ENCODE data around the gene AIPL1.

AIPL1 gene

DNA sequence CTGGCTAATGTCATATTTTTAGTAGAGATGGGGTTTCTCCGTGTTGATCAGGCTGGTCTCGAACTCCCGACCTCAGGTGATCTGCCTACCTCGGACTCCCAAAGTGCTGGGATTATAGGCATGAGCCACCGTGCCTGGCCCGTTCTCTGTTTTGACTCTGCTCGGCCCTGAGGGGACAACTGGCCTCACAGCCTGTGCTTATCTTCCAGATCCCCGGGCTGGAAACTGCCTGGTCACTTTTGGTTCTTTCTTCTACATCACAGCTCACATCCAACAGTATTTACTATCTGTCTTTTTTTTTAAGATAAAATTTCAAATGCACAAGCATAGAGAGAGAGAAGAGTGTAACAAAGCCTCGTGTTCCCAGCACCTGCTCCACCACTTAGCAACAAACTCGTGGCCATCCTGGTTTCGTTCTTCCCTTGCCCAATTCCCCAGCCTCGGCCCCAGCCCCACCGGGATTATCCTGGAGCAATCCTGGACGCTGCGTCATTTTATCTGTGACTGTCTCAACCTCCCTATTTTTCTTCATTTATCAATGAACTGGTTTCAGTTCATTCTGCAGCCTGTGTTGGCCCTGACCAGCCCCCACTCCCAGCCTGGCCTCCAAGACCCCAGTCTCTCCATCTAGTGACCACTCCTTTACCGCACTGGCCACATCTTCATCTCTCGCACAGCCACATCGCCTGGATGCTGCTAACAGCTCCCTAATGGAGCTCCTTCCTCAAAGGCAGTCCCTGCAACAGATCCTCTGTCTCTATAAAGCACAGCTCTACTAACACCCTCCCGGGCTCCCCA lies 30.5 kb upstream of the AIPL1 start:
- DNase-seq, result no peak

DNA sequence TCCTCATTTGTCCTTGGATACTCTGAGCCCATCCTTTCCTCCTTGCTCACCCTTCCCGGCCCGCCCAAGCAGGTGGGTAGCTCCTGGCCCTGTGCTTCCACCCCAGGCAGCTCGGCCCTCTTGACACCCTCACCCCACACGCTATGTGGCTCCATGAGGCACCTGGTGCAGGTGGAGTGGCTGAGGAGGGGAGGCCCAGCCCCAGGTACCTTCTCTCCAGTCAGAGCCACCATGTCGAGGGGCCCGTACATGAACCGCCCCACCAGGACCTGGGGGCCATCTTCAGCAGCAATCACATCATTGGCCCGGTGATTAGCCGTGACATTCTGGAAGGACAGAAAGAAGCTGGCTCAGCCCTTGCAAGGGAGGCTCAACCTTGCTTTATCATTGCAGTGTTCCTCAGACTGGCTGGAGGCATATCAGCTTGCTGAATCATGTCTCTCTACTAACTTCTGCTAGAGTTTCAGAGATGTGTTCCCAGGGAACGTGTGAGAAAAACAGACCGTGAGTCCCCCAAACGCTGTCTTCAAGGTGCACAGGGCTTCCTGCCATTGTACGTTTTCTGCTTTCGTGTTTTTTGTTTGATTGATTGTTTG lies 29.6 kb upstream of the AIPL1 start:
- DNase-seq, result no peak

DNA sequence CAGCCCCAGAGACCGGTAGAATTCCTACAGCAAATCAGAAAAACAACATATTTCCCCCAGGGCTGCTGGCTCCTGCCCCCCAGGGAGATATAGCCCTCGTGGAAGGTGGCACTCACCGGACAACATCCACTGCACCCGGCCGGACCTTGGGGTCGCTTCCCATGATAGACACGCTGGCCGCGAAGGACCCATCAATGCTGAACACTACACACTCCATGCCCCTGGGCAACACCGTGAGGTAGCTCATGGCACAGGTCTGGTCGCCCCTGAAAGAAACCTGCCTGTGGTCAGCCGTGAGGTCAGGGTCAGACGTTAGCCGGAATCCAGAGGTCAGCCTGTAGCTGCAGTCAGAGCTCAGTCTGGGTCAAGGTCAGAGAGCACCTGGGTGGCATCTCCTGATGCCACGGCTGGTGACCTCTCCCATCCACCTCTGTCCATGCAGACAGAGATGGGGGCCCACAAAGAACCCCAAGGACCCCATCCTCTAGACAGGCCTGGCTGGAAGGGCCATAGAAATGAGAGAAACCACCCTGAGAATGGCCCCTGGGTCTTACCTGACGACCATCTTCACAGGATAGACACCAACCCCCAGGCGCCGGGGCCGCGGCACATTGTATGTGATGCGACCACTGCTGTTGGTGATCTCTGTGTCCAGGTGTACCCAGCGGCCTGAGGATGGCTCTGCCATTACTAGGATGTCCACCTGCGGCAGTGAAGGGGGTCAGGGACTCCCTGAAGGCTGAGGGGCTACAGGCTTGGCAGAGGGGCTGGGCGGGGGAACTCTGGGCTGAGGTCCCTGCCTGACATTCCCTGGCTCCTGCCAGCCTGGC lies 28.9 kb upstream of the AIPL1 start:
- no peak for DNase-seq

GRCh38 chr17:6462692-6463091 lies 27.8 kb upstream of the AIPL1 start:
- no peak for DNase-seq

GRCh38 chr17:6461792-6462524 lies 27.0 kb upstream of the AIPL1 start:
- no peak for DNase-seq

DNA sequence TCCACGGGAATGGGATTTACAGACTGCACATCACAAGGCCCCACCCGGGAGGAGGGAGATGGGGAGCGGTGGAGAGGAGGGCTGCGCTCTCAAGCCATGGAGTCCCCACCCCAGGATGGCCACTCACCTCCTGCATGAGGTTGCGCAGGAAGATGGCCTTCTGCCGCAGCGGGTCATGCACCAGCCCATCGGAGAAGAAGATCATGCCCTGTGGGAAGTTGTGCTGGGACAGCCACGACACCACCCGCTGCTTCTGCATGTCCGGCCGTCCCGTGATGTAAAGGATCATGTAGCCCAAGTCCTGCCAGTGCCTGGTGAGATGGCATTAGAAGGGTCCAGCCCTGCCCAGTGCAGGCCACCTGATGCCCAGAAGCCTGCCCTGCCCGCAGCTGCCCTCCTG lies 26.3 kb upstream of the AIPL1 start:
- no peak for DNase-seq

DNA sequence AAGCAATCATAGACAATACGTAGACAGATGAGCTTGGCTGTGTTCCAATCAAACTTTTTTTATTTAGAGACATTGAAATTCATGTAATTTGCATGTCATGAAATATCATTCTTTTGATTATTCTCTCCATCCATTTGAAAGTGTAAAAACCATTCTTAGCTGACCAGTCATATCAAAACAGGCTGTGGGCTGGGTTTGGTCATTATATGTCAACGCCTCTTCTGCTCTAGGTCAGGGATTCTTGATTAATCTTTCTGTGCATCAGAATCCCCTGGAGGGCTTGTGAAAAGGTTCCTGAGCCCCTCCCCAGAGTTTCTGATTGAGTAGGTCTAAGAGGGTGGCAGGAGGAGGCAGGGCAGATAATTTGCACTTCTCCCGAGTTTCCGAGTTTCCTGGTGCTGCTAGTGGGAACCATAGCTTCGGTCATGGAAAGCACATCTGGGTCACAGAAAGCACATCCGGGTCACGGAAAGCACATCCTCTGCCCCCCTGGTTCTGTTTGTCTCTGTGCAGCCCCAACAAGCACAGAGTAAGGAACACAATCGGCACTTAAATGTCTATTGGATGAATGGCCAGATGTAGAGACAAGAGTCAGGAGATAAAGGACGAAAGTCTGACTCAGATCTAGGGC lies 25.7 kb upstream of the AIPL1 start:
- no peak for DNase-seq

GRCh38 chr17:6458460-6458950 lies 23.6 kb upstream of the AIPL1 start:
- no peak for DNase-seq

- DNase-seq, result no peak
Observed at GRCh38 chr17:6457688-6458459, 23.0 kb upstream of the AIPL1 start.

DNA sequence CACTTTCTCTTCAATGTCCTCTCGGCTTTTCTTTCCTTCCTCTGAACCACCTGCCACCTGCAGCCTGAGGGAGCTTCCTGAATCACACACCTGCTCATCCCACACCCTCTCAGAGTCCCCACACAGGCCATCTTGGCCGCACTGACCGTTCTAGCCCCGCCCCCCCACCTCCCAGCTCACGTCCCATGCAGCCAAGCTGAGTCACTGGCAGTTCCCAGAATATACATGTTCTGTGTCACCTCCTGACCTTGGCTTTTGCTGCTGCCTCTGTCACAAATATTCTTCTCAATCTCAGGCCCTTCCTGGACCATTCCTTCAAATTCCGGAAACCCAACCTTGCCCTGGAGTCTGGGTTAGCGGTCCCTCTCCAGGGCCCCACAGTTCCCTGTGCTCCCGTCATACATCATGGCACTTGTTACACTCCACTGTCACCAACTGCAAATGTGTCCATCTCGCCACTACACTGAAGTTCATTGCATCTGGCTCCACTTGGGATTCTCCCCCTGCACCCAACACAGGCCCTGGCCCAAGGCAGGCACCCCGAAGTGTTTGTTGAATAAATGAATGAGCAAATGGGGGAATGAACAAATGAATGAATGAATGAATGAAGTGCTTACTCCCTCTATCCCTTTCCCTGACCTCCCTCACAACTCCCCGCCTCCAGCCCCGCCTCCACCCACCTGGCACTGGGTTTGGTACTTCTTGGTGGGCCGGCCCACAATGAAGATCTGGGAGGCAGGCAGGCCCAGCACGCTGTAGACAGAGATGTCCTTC lies 22.2 kb upstream of the AIPL1 start:
- DNase-seq, result no peak

- no peak for DNase-seq
Observed at GRCh38 chr17:6456321-6456720, 21.4 kb upstream of the AIPL1 start.

DNA sequence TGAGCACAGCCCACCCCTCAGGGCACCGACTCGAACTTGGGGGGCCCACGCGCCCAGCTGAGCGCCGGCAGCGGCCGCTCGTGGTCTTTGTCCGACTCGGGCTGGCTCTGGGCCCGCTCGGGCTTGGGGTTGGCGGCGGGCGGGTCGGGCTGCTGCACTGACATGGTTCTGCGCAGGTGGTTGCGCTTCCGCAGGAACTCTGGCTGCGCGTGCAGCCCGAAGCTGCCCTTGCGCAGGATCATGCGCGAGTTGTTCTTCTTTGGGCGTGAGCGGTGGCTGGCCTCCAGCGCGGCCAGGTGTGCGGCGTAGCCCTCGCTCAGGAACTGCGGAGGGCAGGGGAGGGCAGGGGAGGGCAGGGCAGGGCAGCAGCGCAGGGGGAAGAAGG lies 20.4 kb upstream of the AIPL1 start:
- peak; percentile 57 for DNase-seq

- no peak for DNase-seq
Observed at GRCh38 chr17:6454495-6455320, 19.8 kb upstream of the AIPL1 start.

- no peak for DNase-seq
Observed at GRCh38 chr17:6453279-6454024, 18.5 kb upstream of the AIPL1 start.

GRCh38 chr17:6452471-6453266 lies 17.7 kb upstream of the AIPL1 start:
- no peak for DNase-seq

- no peak for DNase-seq
Observed at GRCh38 chr17:6450926-6451832, 16.3 kb upstream of the AIPL1 start.

DNA sequence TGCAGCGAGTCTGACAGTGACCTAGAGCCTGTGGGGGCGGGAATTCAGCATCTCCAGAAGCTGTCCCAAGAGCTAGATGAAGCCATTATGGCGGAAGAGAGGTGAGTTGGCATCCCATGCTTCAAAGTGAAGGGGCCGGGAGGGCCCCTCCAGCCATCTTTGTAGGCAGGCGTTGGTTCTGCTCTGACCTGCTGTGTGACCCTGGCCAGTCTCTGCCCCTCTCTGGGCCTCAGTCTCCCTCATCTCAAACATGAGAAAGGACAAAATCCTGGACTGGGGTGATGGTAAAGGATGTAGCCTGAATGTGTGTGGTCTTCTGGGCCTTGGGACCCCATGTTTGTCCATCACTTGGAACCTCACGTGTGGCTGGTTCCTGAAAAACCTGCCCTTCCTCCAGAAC lies 14.4 kb upstream of the AIPL1 start:
- no peak for DNase-seq
